RPMI7951 (cell line): Measurements from ENCODE around the gene TM4SF20. TPM values are rescaled to one million over a fixed set of nuclear protein-coding genes. Genes with fewer than 3 reads are reported as not detected.

Source experiments
- DNase-seq: peaks from one replicate; pipeline ENCODE4 v3.0.0-alpha.2; 2012; ENCODE audit warnings: low read depth
- total RNA-seq: library from RNA; depleted of rRNA; stranded (reverse); fragments of >200 nt; shearing (Covaris generic); gene quantifications from 2 replicates; pipeline ENCODE4 v1.2.3, GENCODE V29; 2014; rRNA removed

Gene TM4SF20, protein sequence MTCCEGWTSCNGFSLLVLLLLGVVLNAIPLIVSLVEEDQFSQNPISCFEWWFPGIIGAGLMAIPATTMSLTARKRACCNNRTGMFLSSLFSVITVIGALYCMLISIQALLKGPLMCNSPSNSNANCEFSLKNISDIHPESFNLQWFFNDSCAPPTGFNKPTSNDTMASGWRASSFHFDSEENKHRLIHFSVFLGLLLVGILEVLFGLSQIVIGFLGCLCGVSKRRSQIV
- not detected in 2 replicates for total RNA-seq

DNA sequence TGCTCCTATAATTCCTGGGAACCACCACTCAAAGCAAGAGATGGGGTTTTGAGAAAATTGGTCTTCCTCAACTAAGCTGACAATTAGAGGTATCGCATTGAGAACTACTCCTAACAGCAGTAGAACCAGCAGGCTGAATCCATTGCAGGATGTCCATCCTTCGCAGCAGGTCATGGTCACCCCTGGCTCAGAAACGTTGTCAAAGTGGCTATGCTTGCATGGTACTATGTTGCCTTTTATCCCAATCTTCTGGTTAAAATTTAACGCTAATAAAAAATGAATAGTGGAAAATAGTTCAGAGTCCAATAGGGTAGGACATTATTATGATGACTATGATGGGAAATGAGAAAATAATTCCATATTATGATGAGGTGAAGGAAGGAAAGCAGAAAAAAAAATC, at the start of gene TM4SF20:
TSS of gene TM4SF20 (minus strand) at position 212 of the 400 bp plus-strand sequence. CDS start at position 174, 38 bp downstream.
- no peak for DNase-seq

DNA sequence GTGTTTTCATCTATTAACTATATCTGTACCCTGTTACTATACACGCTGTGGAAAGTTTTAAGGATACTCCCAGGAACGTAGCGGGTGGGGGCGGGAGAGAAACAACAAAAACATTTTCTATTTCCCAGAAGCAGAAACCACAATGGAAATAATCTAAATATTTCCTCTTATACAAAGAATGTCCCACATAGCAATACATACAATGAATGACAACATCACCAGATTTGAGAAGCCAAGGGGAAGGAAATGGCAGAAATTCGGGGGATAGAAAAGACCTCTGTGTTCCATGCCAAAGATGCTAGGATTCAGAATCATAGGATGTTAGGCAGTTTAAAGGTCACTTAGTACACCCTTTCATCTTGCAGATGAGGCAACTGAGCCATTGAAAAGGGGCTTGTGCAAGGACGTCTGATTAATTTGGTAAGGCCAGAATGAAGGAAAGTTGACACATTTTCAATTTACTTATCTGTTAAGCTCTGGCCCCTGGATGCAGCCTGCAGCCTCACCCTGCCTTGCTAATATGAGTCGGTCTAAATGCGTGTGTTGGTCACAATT, 49.7 kb upstream of the TM4SF20 start:
- no peak for DNase-seq

DNA sequence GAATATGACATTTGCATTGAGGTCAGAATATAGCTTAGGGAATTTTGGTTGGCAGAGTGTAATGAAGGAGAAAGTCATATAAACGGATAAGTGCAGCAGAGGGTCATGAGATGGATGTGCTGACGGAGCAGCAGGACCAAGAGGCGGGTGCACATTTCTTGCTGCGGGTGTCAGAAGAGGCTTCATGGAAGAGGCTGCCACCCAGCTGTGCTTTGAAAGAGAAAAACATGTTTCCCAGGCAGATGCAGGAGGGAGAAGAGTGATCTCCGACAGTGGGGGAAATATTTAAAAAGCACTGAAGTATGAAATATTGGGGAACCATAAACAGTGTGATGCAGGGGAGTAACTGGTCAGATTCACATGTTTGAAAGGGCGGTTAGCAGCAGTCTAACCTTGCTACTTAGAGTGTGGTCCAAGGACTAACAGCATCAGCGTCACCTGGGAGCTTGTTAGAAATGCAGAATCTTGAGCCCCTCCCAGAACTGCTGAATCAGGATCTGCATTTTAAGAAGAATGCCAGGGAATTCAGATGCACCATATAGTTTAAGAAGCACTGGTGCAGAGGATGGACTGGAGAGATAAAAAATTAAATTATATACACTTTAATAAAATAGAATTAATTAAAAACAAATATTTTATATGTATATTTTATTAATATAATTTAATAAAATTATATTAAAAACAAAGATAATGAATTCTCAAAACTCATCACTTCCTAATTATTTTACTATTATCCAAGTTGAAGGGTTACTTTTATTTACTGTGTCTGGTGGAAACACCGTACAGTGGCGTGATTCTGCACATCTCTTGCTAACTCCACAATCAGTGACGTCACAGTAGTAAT, 44.8 kb upstream of the TM4SF20 start:
- no peak for DNase-seq

DNA sequence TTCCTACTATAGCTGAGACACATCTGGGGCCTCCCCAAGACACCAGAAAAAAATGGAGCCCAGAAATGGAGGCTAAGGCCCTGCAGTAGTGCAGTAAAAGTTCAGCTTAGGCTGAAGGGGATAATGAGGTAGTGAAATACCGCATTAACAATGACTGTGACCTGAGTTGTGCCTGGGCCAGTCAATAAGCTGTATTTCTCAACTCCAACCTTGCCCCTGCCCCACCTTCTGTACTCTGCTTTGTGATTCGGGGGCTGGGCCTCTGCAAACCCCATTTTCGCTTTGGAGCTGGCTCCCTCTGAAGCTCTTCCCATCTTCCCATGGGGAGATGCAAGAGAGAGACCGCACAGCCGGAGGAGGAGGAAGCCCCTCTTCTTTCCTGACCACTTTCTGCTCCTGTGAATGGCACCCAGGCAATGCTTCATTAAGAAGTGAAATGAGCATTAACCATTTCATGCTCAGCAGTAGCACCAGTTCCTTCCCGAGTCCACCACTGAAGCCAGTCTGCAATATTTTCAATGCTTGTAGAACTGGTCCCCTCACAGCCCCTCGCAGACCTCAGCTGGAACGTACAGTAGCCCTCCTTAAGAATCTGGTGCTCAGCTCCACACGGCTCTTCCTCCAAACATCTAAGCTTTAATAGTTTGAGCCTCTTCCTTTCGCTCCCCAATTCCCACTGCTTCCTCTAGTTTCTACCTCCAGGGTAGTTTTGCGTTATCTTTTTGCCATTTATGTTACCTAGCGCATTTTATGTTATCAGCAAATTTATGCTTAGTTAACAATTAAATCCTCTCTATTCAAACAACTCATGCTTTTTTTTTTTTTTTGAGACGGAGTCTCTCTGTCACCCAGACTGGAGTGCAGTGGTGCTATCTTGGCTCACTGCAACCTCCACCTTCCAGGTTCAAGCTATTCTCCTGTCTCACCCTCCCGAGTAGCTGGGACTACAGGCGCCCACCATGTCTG, 41.3 kb upstream of the TM4SF20 start:
- no peak for DNase-seq

DNA sequence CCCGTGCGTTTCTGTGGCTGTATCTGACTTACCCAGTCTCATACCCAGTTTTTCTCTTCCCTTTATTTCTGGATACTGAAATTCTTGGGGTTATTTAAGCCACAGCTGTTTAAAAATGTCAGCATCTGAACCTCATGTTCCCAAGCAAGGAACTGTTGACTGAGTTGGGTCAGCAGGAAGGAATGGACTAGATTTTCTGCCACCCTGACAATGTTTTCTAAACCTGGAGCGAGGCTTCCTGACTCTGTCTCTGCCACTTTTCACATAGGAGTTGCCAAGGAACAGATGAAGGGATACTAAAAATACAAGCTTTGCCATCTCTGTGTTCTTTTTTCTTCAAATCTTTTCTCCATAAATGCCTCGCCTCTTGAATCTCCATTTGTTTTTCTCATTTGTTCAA, 37.6 kb upstream of the TM4SF20 start:
- no peak for DNase-seq

DNA sequence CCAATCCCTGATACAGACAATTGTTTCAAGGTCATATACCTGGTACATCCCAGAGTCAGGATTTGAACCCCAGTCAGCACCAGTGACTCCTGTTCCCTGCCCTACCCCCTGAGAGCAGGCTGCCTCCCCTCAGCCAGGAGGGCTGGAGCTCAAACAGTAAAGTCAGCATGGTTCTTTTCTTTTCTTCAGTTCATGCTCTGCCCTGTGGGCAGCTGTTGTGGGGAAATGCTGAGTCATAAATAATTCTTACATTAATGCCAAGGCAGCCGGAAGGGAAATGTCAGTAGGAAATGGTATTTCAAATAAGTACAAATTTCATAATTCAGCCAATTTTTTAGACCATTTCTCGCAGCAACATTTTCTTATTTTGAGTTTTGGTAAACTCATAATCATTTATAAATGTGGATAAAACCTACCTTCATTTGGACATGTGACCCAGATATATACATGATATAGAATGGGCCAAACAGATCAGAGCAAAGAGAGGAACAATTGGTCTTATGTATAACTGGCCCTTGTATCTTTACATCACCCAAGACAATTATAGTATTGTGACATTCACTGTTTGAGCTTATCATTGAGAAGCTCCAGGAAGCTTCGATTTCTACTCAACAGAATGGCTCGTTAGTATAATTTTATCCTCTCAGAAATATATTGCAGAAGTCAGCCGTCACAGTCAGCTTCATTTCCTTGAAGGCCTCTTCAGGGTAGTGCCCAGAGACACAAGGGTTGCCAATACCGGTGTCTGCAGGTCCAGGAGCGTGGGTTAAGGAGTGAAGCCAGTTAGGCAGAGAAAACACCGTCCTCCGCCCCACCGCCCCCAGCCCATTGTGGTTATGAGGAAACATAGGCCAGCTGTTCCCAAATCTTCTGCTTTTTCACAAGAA, 36.7 kb upstream of the TM4SF20 start:
- DNase-seq = peak; percentile 77

DNA sequence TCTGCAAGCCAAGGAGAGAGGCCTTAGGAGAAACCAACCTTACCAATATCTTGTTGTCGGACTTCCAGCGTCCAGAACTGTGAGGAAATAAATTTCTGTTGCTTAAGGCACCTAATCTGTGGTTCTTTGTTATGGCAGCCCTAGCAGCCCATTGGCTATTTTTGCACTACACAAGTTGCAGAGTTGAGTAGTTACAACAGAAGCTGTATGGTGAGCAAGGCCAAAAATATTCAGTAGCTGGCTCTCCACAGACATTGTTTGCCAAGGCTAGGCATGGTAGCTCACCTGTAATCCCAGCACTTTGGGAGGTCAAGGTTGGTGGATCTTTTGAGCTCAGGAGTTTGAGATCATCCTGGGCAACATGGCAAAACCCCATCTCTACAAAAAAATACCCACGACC, 35.7 kb upstream of the TM4SF20 start:
- peak; percentile 72 for DNase-seq

DNA sequence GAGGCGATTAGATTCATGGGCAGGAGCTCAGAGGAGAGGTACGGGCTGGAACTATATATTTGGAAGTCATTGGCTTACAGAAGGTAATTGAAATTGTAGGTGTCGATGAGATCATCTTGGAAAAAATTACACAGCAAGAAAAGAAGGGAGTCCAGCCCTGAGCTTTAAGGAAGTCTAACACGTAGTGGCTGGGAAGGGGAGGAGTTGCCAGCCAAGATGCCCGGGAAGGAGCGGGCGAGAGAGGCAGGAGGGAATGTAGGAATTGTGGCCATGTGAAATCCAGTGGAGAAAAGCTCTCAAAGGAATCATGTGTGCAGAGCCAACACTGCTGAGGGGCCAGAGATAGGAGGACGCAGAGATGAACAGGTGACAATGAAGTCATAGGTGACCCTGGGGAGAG, 34.3 kb upstream of the TM4SF20 start:
- no peak for DNase-seq

DNA sequence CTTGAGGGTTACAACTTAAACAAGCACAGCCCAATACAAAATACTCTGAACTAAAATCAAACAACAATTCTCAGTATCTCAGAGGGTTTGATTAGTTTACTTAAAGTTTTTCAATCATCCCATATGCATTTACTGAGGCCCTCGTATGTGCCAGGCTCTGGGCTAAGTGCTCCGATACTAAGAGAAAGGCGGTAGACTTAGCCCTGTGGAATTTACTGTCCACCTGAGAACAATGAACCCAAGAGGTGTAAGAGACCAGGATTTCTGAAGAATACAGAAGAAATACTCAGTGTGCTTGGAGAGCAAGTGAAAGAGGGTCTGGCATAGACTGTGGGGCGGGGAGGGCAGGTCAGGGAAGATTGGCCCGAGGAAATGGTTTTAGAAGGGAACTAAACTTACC, 33.8 kb upstream of the TM4SF20 start:
- no peak for DNase-seq

DNA sequence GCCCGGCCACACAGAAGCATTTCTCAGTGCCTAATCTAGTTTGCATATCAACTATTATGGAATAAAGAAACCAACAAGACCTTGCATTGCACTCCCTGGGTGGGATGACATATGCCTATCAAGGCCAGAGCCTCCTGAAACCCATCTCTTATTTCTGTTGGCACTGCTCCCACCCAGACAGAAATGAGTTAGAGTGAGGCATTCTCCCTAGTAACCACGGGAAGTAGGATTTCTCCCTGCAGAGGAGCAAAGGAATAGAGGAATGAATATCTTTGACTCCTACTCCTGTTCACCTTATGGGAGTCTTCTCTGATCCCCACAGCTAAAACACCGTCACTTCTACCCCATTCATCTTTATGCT, 32.9 kb upstream of the TM4SF20 start:
- peak; percentile 54 for DNase-seq

DNA sequence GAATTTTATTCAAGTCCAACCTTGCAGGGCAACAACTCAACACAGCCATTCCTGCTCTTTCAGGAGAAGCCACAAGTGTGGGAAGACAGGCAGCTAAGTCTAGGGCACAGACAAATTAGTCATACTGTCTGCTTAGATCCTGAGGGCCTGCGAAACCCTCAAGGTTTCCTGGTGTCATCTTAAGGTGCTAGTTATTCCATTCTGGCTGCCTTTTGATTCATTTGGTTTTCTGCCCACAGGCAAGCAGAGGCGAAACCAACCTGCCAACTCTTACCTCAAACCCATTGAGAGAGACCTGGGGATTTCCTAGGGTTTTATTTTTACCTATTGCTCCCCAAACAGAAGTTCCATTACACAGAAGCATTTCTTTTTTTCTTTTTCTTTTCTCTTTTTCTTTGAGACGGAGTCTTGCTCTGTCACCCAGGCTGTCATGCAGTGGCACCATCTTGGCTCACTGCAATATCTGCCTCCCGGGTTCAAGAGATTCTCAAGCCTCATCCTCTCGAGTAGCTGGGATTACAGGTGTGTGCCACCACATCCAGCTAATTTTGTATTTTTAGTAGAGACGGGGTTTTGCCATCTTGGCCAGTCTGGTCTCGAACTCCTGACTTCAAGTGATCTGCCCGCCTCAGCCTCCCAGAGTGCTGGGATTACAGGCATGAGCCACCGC, 32.3 kb upstream of the TM4SF20 start:
- peak; percentile 77 for DNase-seq

DNA sequence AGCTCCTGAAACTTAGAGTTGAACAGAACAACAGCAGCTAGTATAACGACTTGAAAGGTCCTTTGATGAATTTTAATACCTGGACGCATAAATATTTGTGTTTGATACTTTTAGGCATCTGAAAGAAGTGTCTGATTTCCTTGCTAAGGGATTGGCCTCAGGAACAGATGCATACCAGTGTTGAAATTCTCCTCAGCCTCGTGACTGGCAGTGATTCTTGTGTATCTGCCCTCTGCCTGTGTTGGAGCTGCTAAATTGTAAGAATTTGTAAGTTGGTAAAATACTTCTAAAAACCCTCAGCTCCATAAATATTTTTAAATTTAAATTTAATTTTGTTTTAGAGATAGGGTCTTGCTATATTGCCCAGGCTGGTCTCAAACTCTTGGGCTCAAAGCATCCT, 31.1 kb upstream of the TM4SF20 start:
- DNase-seq = no peak

DNA sequence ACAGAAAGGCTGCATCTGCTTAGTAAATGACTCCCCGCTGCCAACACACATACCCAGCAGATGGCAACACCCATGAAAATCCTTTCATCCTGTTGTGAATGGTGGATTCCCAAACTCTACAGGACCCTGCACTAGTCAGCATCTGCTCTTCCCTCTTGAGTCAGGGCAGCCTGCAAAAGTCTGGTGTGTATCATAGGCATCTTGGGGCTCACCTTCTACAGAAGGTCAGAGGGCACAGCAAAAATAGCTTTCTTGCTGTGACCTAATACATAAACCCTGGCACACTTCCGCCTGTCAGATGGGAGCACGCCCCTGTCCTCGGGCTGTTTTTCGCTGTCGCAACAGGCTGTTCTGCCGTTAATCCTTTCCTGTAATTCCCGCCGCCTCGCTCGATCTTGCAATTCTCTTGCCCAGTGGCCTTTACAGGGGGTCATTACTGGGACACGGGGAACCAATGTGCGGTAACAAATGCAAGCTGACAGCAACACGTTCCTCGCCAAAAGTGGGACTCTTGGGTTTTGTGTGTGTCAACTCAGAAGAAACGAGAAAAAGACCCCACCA, 28.6 kb upstream of the TM4SF20 start:
- DNase-seq = peak; percentile 86

DNA sequence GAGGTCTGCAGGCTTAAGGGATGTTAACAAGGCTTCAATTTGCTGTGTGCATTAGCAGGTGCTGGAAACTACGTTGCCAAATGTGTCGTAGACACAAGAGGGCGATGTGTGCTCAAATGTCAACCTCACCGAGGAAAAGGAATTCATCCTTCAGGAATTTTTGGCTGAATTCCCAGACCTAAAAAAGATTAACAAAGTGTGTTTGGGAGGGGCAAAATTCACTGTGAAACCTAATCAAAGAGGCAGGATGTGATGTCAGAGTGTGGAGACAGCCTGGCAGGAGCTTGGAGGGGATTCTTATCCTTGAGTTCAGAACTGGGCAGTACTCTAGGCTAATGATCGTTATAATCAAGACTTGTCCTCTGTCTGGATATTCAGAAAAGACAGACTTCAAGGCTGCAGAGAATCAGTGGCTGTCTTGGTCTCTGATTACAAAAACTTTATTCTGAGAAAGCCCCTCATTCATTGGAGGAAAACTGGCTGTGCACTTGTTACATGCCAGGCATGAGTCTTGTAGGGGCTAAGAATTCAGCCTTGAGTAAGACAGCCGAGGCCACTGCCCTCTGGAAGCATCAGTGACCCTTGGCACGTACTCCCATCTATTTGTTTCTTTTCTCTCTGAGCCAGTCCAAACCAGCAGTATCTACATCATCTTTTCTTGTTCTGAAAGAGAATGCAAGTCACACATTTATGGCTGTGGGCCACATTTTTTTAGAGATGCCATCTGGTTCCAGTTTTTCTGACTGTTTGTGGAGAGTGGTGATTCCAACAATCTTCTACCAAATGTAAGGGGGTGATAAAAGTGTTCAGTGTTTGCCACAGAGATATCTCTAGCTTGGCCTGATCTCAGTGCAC, 27.3 kb upstream of the TM4SF20 start:
- DNase-seq = peak; percentile 97

DNA sequence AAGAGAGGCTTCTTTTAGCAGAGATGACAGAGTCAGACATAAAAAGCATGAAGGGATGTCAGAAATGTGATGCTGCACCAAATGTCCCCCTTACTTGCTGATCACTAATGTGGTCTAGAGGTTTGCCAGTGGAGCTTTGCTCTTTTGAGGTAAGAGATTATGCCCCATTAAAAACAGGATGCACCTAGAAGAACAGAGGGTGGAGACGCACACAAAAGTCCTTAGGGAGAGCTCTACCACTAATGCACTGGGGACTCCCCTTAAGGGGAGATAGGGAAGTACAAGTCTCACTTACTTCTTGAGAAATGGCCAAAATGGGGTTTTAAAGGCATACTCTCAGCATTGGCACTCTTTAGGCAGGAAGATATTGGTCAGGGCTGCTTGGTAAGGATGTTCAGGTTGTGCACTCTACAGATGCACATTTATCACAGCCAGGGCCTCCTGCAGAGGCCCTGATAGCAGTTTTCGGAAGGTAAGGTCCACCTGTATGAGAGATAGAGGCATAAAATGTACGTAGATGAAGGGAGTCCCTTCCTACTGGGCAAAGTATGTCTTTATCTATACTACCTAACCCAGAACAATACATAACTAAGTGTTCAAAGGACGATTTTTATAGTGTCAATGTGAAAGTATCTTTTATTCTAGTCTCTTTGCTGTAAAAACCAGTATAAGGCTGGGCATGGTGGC, 25.6 kb upstream of the TM4SF20 start:
- DNase-seq = no peak

DNA sequence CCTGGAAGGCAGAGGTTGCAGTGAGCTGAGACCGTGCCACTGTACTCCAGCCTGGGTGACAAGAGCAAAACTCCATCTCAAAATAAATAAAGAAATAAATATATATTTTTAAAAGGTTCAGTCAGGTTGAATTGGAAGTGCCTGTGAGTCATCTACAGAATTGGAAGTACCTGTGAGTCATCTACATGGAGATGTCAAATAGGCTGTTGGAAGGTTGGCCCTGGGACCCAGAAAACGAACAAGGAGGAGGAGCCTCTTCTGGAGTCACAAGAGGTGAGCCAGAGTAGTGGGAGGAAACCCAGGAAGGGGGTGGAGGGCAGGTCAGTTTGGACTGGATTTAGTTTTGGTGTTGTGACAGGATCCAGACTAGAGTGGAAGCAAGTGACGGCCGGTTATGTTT, 23.9 kb upstream of the TM4SF20 start:
- DNase-seq = no peak

DNA sequence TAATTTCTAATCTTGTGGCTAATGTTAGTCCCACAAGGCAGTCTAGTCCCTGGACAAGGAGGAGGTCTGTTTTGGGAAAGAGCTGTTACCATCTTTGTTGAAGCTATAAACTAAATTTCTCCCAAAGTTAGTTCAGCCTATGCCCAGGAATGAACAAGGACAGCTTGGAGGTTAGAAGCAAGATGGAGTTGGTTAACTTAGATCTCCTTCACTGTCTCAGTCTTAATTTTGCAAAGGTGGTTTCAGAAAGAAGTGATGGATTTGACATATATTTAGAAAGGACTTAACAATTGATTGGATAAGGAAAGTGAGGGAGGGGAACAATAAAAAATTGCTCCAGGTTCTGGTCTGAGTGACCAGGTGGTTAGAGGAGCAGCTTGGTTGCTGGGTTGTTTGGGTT, 23.2 kb upstream of the TM4SF20 start:
- DNase-seq = no peak

DNA sequence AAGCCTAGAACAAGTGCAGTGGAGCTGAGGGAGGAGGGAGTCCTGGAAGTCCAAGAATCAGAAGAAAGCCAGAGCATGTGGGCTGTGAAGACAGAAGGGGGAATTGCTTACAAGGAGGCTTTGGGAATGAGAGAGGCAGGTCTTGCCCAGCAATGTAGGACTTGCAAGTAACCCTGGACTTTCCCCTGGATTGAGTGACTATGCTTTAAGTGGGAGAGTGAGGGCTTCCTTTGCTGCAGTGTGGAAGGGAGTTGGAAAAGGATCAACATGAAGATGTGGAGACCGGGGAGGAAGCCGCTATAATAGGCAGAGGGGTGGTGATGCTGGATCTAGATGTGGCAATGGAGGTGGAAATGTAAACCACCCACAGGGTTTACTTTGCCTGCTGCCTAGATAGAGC, 22.4 kb upstream of the TM4SF20 start:
- no peak for DNase-seq
